ENCODE measurements around the gene SYNPO.

SYNPO gene

GRCh38 chr5:150700594-150701377 lies 60.3 kb downstream of the SYNPO start, which contains the start of gene RBM22:
Gene RBM22 (minus strand): TSS chr5:150701062. CDS start chr5:150700985, 77 bp downstream.
- peak; percentile 96 for DNase-seq

GRCh38 chr5:150703762-150704161 lies 63.3 kb downstream of the SYNPO start:
- no peak for DNase-seq

GRCh38 chr5:150706776-150707390 lies 66.4 kb downstream of the SYNPO start:
- no peak for DNase-seq

All from right hindlimb (tissue), 1 donor.